HEK293 (cell line): ENCODE data around the gene PAPOLG.

Experiments
- CTCF ChIA-PET: fragments of 350-600 bp; formaldehyde crosslinking; extraction: SDS; loops from one replicate; lab custom pipeline; 2021; ENCODE audit warnings: antibody characterized with exemption; lab: Yijun Ruan, JAX
- POLR2A ChIA-PET: fragments of 300-600 bp; formaldehyde crosslinking; extraction: SDS; loops from one replicate; lab custom pipeline; 2020; ENCODE audit warnings: antibody characterized with exemption, inconsistent platforms; lab: Yijun Ruan, JAX
- H3K27ac ChIP-seq: fragments of 200-500 bp; sonication (Bioruptor generic); 2 replicates; pipeline ENCODE4 v1.5.1; 2014; ENCODE audit warnings: low read depth, low read length, control low read depth, inconsistent platforms; ENCODE audit errors: extremely low read depth
- H3K36me3 ChIP-seq, 2 experiments: fragments of 200-500 bp in 1 of 2; sonication (Bioruptor generic) in 1 of 2; 1 replicate in 1 of 2; 2 replicates in 1 of 2; pipeline ENCODE4 v1.5.1; 2014 to 2017; ENCODE audit warnings: inconsistent platforms in 2 of 2, low read length in 2 of 2; ENCODE audit not compliant: control insufficient read depth in 2 of 2, insufficient read depth in 1 of 2
- H3K4me1 ChIP-seq: fragments of 200-500 bp; sonication (Bioruptor generic); 2 replicates; pipeline ENCODE4 v1.5.1; 2014; ENCODE audit warnings: mild to moderate bottlenecking, low read length, inconsistent platforms; ENCODE audit not compliant: control insufficient read depth, insufficient read depth
- H3K4me3 ChIP-seq: 2 replicates; pipeline ENCODE4 v1.5.1; 2011; ENCODE audit warnings: low read depth, mild to moderate bottlenecking, control low read depth, low read length, moderate library complexity
- H3K9me3 ChIP-seq: fragments of 200-500 bp; sonication (Bioruptor generic); 2 replicates; pipeline ENCODE4 v1.5.1; 2014; ENCODE audit warnings: low read depth, low read length, inconsistent platforms; ENCODE audit not compliant: control insufficient read depth, insufficient read depth
- BCL6B ChIP-seq: fragments of 450-650 bp; formaldehyde crosslinking; IDR thresholded peaks from 2 replicates; pipeline ENCODE4 v1.5.1; 2017; ENCODE audit warnings: missing biosample characterization, missing genetic modification characterization
- KLF17 ChIP-seq: fragments of 450-650 bp; formaldehyde crosslinking; IDR thresholded peaks from 2 replicates; pipeline ENCODE4 v1.5.1; 2016; ENCODE audit warnings: missing biosample characterization, missing genetic modification characterization
- MEIS1 ChIP-seq: sonication (generic); formaldehyde crosslinking; IDR thresholded peaks from 2 replicates; pipeline ENCODE4 v1.8.1; 2022; ENCODE audit warnings: missing genetic modification reagents, mild to moderate bottlenecking, borderline replicate concordance
- MZF1 ChIP-seq: fragments of 450-650 bp; formaldehyde crosslinking; IDR thresholded peaks from 2 replicates; pipeline ENCODE4 v1.5.1; 2017; ENCODE audit warnings: missing biosample characterization, missing genetic modification characterization, borderline replicate concordance
- PRDM1 ChIP-seq: fragments of 450-650 bp; formaldehyde crosslinking; IDR thresholded peaks from 2 replicates; pipeline ENCODE4; 2016; ENCODE audit warnings: missing biosample characterization, missing genetic modification characterization
- PRDM2 ChIP-seq: fragments of 450-650 bp; formaldehyde crosslinking; IDR thresholded peaks from 2 replicates; pipeline ENCODE4 v1.5.1; 2016; ENCODE audit warnings: missing biosample characterization, missing genetic modification characterization, borderline replicate concordance
- ZBTB11 ChIP-seq: fragments of 450-650 bp; formaldehyde crosslinking; conservative IDR thresholded peaks from 2 replicates; pipeline ENCODE4 v1.5.1; 2016; ENCODE audit warnings: low read depth, missing biosample characterization, missing genetic modification characterization
- ZBTB20 ChIP-seq: fragments of 450-650 bp; formaldehyde crosslinking; IDR thresholded peaks from 2 replicates; pipeline ENCODE4 v1.5.1; 2016; ENCODE audit warnings: missing biosample characterization, missing genetic modification characterization
- ZBTB48 ChIP-seq: fragments of 450-650 bp; formaldehyde crosslinking; IDR thresholded peaks from 2 replicates; pipeline ENCODE4 v1.5.1; 2016; ENCODE audit warnings: missing biosample characterization, missing genetic modification characterization
- ZFHX2 ChIP-seq: fragments of 450-650 bp; formaldehyde crosslinking; conservative IDR thresholded peaks from 2 replicates; pipeline ENCODE4 v1.5.1; 2016; ENCODE audit warnings: missing biosample characterization, missing genetic modification characterization
- ZNF148 ChIP-seq: fragments of 450-650 bp; formaldehyde crosslinking; IDR thresholded peaks from 2 replicates; pipeline ENCODE4 v1.5.0; 2017; ENCODE audit warnings: missing biosample characterization, missing genetic modification characterization, borderline replicate concordance
- ZNF514 ChIP-seq: fragments of 450-650 bp; formaldehyde crosslinking; IDR thresholded peaks from 2 replicates; pipeline ENCODE4 v1.5.1; 2016; ENCODE audit warnings: missing biosample characterization, missing genetic modification characterization
- ZNF580 ChIP-seq: fragments of 450-650 bp; formaldehyde crosslinking; IDR thresholded peaks from 2 replicates; pipeline ENCODE4 v1.5.1; 2016; ENCODE audit warnings: missing biosample characterization, missing genetic modification characterization
- ZNF664 ChIP-seq: fragments of 450-650 bp; formaldehyde crosslinking; IDR thresholded peaks from 2 replicates; pipeline ENCODE4 v1.5.1; 2016; ENCODE audit warnings: missing biosample characterization, missing genetic modification characterization
- ZNF76 ChIP-seq: fragments of 450-650 bp; formaldehyde crosslinking; IDR thresholded peaks from 2 replicates; pipeline ENCODE4; 2016; ENCODE audit warnings: low read depth, missing biosample characterization, missing genetic modification characterization, borderline replicate concordance
- ZNF843 ChIP-seq: fragments of 450-650 bp; formaldehyde crosslinking; IDR thresholded peaks from 2 replicates; pipeline ENCODE4 v1.5.1; 2016; ENCODE audit warnings: missing biosample characterization, missing genetic modification characterization
- ZSCAN30 ChIP-seq: fragments of 450-650 bp; IDR thresholded peaks from 2 replicates; pipeline ENCODE4 v1.5.1; 2018; ENCODE audit warnings: missing biosample characterization, mild to moderate bottlenecking, missing genetic modification characterization, moderate library complexity

PAPOLG gene

GRCh38 chr2:60796573-60797509 lies 40.8 kb downstream of the PAPOLG start:
- Histone ChIP-seq H3K36me3 (peaks cover 61 to 79% of the 10 kb centered on the region in 2 experiments), H3K4me3 (no peak overlapping the region), H3K4me1 (no peaks in the 10 kb centered on the region), H3K27ac (no peak overlapping the region), H3K9me3 (no peaks in the 10 kb centered on the region)
- TF ChIP-seq PRDM1 (0 out of 2 replicates have a peak, but pooled peaks have one; percentile 7), MEIS1 (no peak), ZNF664 (tag by site-specific recombination) (no peak), ZBTB11 (tag by site-specific recombination) (no peak), KLF17 (tag by site-specific recombination) (no peak)
- CTCF ChIA-PET = interaction anchor here (0.8 kb wide), 1 partner anchor 74 kb away, joined by 3 read pairs; no protein-coding TSS in a partner anchor
- POLR2A ChIA-PET = no interaction called here

- peaks cover 4 to 19% of the 10 kb centered on the region in 2 experiments; a peak in 2 of 3 replicates for H3K36me3 ChIP-seq
- ChIA-PET POLR2A (interaction anchor here (0.6 kb wide), 1 partner anchor 115 kb away, joined by 3 read pairs; no protein-coding TSS in a partner anchor), CTCF (interaction anchor here (3.3 kb wide), 1 partner anchor 194 kb away, joined by 19 read pairs; no protein-coding TSS in a partner anchor)
- H3K4me1 ChIP-seq = peaks cover 2% of the 10 kb centered on the region; the same call in 1 of the 2 replicates
- H3K27ac ChIP-seq = no peak overlapping the region
- H3K9me3 ChIP-seq = no peaks in the 10 kb centered on the region
- H3K4me3 ChIP-seq = no peak overlapping the region
- TF ChIP-seq PRDM2 (tag by site-specific recombination) = no peak
- TF ChIP-seq ZNF148 (tag by site-specific recombination) = no peak
- no peak for TF ChIP-seq ZNF664 (tag by site-specific recombination)
- TF ChIP-seq ZNF76 (tag by site-specific recombination) = no peak
- no peak for TF ChIP-seq ZNF514 (tag by site-specific recombination)
- TF ChIP-seq ZFHX2 (tag by site-specific recombination) = no peak
- no peak for TF ChIP-seq ZSCAN30
- no peak for TF ChIP-seq ZBTB20 (tag by site-specific recombination)
- no peak for TF ChIP-seq ZNF580
- no peak for TF ChIP-seq ZNF843 (tag by site-specific recombination)
- TF ChIP-seq ZBTB48 = no peak
- no peak for TF ChIP-seq MZF1 (tag by site-specific recombination)
- TF ChIP-seq BCL6B (tag by site-specific recombination) = no peak
These were observed 48.4 kb downstream of the PAPOLG start for GRCh38 chr2:60804473-60804872.
